HepG2 (cell line): ENCODE measurements around the gene FFAR2. TPM values are rescaled to one million over a fixed set of nuclear protein-coding genes. Genes with fewer than 3 reads are reported as not detected.

Experiments
- FIP1L1 ChIP-seq: fragments of 200-400 bp; formaldehyde crosslinking; IDR thresholded peaks from 2 replicates; pipeline ENCODE4 v1.6.1; 2018; ENCODE audit warnings: low read depth, mild to moderate bottlenecking, low read length, moderate library complexity, borderline replicate concordance; ENCODE audit not compliant: insufficient read depth
- FOXM1 ChIP-seq: sonication (generic); formaldehyde crosslinking; IDR thresholded peaks from 2 replicates; pipeline ENCODE4 v1.5.0; 2020; ENCODE audit warnings: missing genetic modification reagents
- GLI4 ChIP-seq: sonication (generic); formaldehyde crosslinking; IDR thresholded peaks from 2 replicates; pipeline ENCODE4 v1.5.1; 2020; ENCODE audit warnings: missing genetic modification reagents, mild to moderate bottlenecking, moderate library complexity, borderline replicate concordance
- KDM3A ChIP-seq: IDR thresholded peaks from 2 replicates; pipeline ENCODE4 v1.6.1; 2018; ENCODE audit warnings: low read depth, missing compliant biosample characterization
- POLR2A ChIP-seq, 2 experiments: IDR thresholded peaks; 2 replicates each; pipeline ENCODE4 v1.6.1; 2011; ENCODE audit warnings: low read depth in 2 of 2, low read length in 2 of 2, mild to moderate bottlenecking in 1 of 2, moderate library complexity in 1 of 2; ENCODE audit not compliant: insufficient read depth in 1 of 2
- PRDM10 ChIP-seq: sonication (generic); formaldehyde crosslinking; IDR thresholded peaks from 2 replicates; pipeline ENCODE4 v1.4.0; 2020; ENCODE audit warnings: low read depth, missing genetic modification reagents
- SIN3A ChIP-seq: IDR thresholded peaks from 2 replicates; pipeline ENCODE4 v1.6.1; 2011; ENCODE audit warnings: low read depth, mild to moderate bottlenecking, control low read depth, low read length, borderline replicate concordance
- SRSF1 ChIP-seq: fragments of 200-400 bp; formaldehyde crosslinking; optimal IDR thresholded peaks from 2 replicates; pipeline ENCODE3; 2017; ENCODE audit warnings: mild to moderate bottlenecking, low read depth, low read length, moderate library complexity
- STAT6 ChIP-seq: sonication (generic); formaldehyde crosslinking; IDR thresholded peaks from 2 replicates; pipeline ENCODE4 v1.4.0; 2020; ENCODE audit warnings: missing genetic modification reagents, mild to moderate bottlenecking, borderline replicate concordance
- ZBTB1 ChIP-seq: sonication (generic); formaldehyde crosslinking; IDR thresholded peaks from 2 replicates; pipeline ENCODE4 v1.4.0; 2020; ENCODE audit warnings: missing genetic modification reagents, borderline replicate concordance
- ZFY ChIP-seq: sonication (generic); formaldehyde crosslinking; IDR thresholded peaks from 2 replicates; pipeline ENCODE4 v1.4.0; 2020; ENCODE audit warnings: missing genetic modification reagents
- ZNF549 ChIP-seq: sonication (generic); formaldehyde crosslinking; IDR thresholded peaks from 2 replicates; pipeline ENCODE4 v1.5.0; 2020; ENCODE audit warnings: missing genetic modification reagents
- ZNF552 ChIP-seq: sonication (generic); formaldehyde crosslinking; IDR thresholded peaks from 2 replicates; pipeline ENCODE4 v1.9.0; 2022; ENCODE audit warnings: missing genetic modification reagents, mild to moderate bottlenecking, borderline replicate concordance
- ZNF609 ChIP-seq: sonication (generic); formaldehyde crosslinking; IDR thresholded peaks from 2 replicates; pipeline ENCODE4 v1.4.0; 2020; ENCODE audit warnings: mild to moderate bottlenecking, missing genetic modification reagents, borderline replicate concordance
- polyA plus RNA-seq, 8 experiments: library from polyadenylated mRNA; depleted of rRNA in 3 of 8; stranded (reverse) in 7 of 8; unstranded in 1 of 8; fragments of >200 nt; fragmentation: Illumina TruSeq in 4 of 8; extraction: Trizol in 4 of 8; gene quantifications; 2 replicates each; pipeline versions ENCODE4 v1.2.1 to v1.2.3, GENCODE V29; 2011 to 2016; ENCODE audit warnings: low read depth in 4 of 8, missing spikeins in 1 of 8, mixed read lengths in 1 of 8; ENCODE audit not compliant: insufficient read depth in 1 of 8
- total RNA-seq, 5 experiments: library from RNA; depleted of rRNA; stranded (reverse); fragments of >200 nt; fragmentation: Illumina TruSeq; extraction: Trizol; gene quantifications; 2 replicates each; pipeline ENCODE4 v1.2.3, GENCODE V29; 2016; ENCODE audit warnings: low read depth in 1 of 5

The FFAR2 gene
- total and polyA plus RNA-seq, 2 of the 13 experiments (the other 11 are each of a cell fraction or from before 2014, with no cell fraction given), result 0.12 TPM; not detected in 1

- TF ChIP-seq ZNF609 (CRISPR knock-in tag) (peak; percentile 79; the same call in 1 of the 2 replicates), ZBTB1 (CRISPR knock-in tag) (no peak), ZNF549 (CRISPR knock-in tag) (no peak), ZFY (CRISPR knock-in tag) (peak; percentile 67), POLR2A (IDR thresholded peaks at IDR 0.05; ENCODE audit: insufficient read depth in 1 of 2, low read depth in 2 of 2, low read length in 2 of 2) (peak; percentile 15 to 51; a peak in 2 of 4 replicates), ZNF552 (no peak), FIP1L1 (no peak), GLI4 (CRISPR knock-in tag) (no peak), FOXM1 (CRISPR knock-in tag) (no peak), KDM3A (CRISPR knock-in tag) (peak; percentile 52; the same call in 1 of the 2 replicates), STAT6 (no peak), PRDM10 (CRISPR knock-in tag) (peak; percentile 78; the same call in 1 of the 2 replicates), SIN3A (no peak), SRSF1 (no peak)
These were observed 10.8 kb downstream of the FFAR2 start (continued) for GRCh38 chr19:35458731-35459391.
